Measurements from ENCODE around the gene ENO1.

GRCh38 chr1:8871965-8872399 is 6.5 kb downstream of the ENO1 start:
- TF ChIP-seq CTCF (IDR thresholded peaks at IDR 0.05), result no peak
- no peak for TF ChIP-seq POLR2A (IDR thresholded peaks at IDR 0.05)
